ENCODE measurements around the gene KCND3. TPM values are rescaled to one million over a fixed set of nuclear protein-coding genes. Genes with fewer than 3 reads are reported as not detected.

KCND3 gene
- total and polyA plus RNA-seq, 4 donors: 1.0 to 27.1 (median 6.1) TPM

- Histone ChIP-seq H3K9me3 (ENCODE audit: control insufficient read depth in 4 of 4, low read length in 3 of 4) (no peaks in the 10 kb centered on the region), H3K9ac (ENCODE audit: low read depth in 1 of 2, low read length in 2 of 2) (no peak overlapping the region), H3K4me1 (ENCODE audit: control insufficient read depth in 4 of 4, insufficient read depth in 4 of 4, low read length in 3 of 4) (no peaks in the 10 kb centered on the region), H3K27me3 (ENCODE audit: control insufficient read depth in 4 of 4, insufficient read depth in 4 of 4, low read length in 3 of 4) (no peaks in the 10 kb centered on the region), H3K4me3 (ENCODE audit: low read depth in 1 of 3, low read length in 3 of 3) (no peak overlapping the region), H3K36me3 (ENCODE audit: control insufficient read depth in 4 of 4, insufficient read depth in 3 of 4, low read depth in 1 of 4, low read length in 3 of 4) (peaks cover 0 to 2% (median 0%) of the 10 kb centered on the region in 4 donors), H3K27ac (ENCODE audit: low read depth in 1 of 2, low read length in 2 of 2) (no peak overlapping the region)
- WGBS: 89% methylated on average over 5 of the region's 5 CpGs
- TF ChIP-seq FOXA2 (IDR thresholded peaks at IDR 0.05) (no peak), MAX (IDR thresholded peaks at IDR 0.05) (no peak), EGR1 (IDR thresholded peaks at IDR 0.05; ENCODE audit: low read depth in 2 of 2) (no peak), HNF4G (IDR thresholded peaks at IDR 0.05) (no peak), HNF4A (conservative IDR thresholded peaks at IDR 0.05) (no peak), FOXA1 (IDR thresholded peaks at IDR 0.05) (no peak), REST (IDR thresholded peaks at IDR 0.05) (no peak), YY1 (IDR thresholded peaks at IDR 0.05) (no peak), GABPA (IDR thresholded peaks at IDR 0.05 in 1 of 2, conservative IDR thresholded peaks at IDR 0.05 in 1 of 2) (no peak), NR2F2 (IDR thresholded peaks at IDR 0.05) (no peak), TAF1 (conservative IDR thresholded peaks at IDR 0.05) (no peak), ATF3 (IDR thresholded peaks at IDR 0.05) (no peak), RXRA (IDR thresholded peaks at IDR 0.05) (no peak)
- TF ChIP-seq, protein P1, sequence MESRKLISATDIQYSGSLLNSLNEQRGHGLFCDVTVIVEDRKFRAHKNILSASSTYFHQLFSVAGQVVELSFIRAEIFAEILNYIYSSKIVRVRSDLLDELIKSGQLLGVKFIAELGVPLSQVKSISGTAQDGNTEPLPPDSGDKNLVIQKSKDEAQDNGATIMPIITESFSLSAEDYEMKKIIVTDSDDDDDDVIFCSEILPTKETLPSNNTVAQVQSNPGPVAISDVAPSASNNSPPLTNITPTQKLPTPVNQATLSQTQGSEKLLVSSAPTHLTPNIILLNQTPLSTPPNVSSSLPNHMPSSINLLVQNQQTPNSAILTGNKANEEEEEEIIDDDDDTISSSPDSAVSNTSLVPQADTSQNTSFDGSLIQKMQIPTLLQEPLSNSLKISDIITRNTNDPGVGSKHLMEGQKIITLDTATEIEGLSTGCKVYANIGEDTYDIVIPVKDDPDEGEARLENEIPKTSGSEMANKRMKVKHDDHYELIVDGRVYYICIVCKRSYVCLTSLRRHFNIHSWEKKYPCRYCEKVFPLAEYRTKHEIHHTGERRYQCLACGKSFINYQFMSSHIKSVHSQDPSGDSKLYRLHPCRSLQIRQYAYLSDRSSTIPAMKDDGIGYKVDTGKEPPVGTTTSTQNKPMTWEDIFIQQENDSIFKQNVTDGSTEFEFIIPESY (IDR thresholded peaks at IDR 0.05): no peak
- TF ChIP-seq, protein P2, sequence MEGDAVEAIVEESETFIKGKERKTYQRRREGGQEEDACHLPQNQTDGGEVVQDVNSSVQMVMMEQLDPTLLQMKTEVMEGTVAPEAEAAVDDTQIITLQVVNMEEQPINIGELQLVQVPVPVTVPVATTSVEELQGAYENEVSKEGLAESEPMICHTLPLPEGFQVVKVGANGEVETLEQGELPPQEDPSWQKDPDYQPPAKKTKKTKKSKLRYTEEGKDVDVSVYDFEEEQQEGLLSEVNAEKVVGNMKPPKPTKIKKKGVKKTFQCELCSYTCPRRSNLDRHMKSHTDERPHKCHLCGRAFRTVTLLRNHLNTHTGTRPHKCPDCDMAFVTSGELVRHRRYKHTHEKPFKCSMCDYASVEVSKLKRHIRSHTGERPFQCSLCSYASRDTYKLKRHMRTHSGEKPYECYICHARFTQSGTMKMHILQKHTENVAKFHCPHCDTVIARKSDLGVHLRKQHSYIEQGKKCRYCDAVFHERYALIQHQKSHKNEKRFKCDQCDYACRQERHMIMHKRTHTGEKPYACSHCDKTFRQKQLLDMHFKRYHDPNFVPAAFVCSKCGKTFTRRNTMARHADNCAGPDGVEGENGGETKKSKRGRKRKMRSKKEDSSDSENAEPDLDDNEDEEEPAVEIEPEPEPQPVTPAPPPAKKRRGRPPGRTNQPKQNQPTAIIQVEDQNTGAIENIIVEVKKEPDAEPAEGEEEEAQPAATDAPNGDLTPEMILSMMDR (IDR thresholded peaks at IDR 0.05; ENCODE audit: low read depth, low read length, missing input control): no peak
- no peak for DNase-seq (ENCODE audit: low spot score)
Measured at GRCh38 chr1:111818546-111818945, 170.9 kb downstream of the KCND3 start.

- Histone ChIP-seq H3K4me3 (ENCODE audit: low read depth in 1 of 3, low read length in 3 of 3) (no peak overlapping the region), H3K36me3 (ENCODE audit: control insufficient read depth in 4 of 4, insufficient read depth in 3 of 4, low read depth in 1 of 4, low read length in 3 of 4) (peaks cover 0 to 2% (median 0%) of the 10 kb centered on the region in 4 donors), H3K27me3 (ENCODE audit: control insufficient read depth in 4 of 4, insufficient read depth in 4 of 4, low read length in 3 of 4) (no peaks in the 10 kb centered on the region), H3K27ac (ENCODE audit: low read depth in 1 of 2, low read length in 2 of 2) (no peak overlapping the region), H3K4me1 (ENCODE audit: control insufficient read depth in 4 of 4, insufficient read depth in 4 of 4, low read length in 3 of 4) (no peaks in the 10 kb centered on the region), H3K9me3 (ENCODE audit: control insufficient read depth in 4 of 4, low read length in 3 of 4) (no peaks in the 10 kb centered on the region), H3K9ac (ENCODE audit: low read depth in 1 of 2, low read length in 2 of 2) (no peak overlapping the region)
- WGBS: 91% methylated on average over 4 of the region's 4 CpGs
- no peak for DNase-seq (ENCODE audit: low spot score)
- TF ChIP-seq ATF3 (IDR thresholded peaks at IDR 0.05) (no peak), TAF1 (conservative IDR thresholded peaks at IDR 0.05) (no peak), FOXA1 (IDR thresholded peaks at IDR 0.05) (no peak), EGR1 (IDR thresholded peaks at IDR 0.05; ENCODE audit: low read depth in 2 of 2) (no peak), GABPA (IDR thresholded peaks at IDR 0.05 in 1 of 2, conservative IDR thresholded peaks at IDR 0.05 in 1 of 2) (no peak), HNF4G (IDR thresholded peaks at IDR 0.05) (no peak), JUND (IDR thresholded peaks at IDR 0.05) (no peak), YY1 (IDR thresholded peaks at IDR 0.05) (no peak), HNF4A (conservative IDR thresholded peaks at IDR 0.05) (no peak), REST (IDR thresholded peaks at IDR 0.05) (no peak), NR2F2 (IDR thresholded peaks at IDR 0.05) (no peak), RXRA (IDR thresholded peaks at IDR 0.05) (no peak), MAX (IDR thresholded peaks at IDR 0.05) (no peak), FOXA2 (IDR thresholded peaks at IDR 0.05) (no peak)
- TF ChIP-seq, protein P1 (IDR thresholded peaks at IDR 0.05): no peak
Measured at GRCh38 chr1:111818081-111818480, 171.4 kb downstream of the KCND3 start.
